GM19043 (cell line): ENCODE results near the gene ITGB2.

ENCODE experiments used
- ATAC-seq: cut with Tn5 transposase; IDR thresholded peaks from one replicate; pipeline ENCODE4 v1.9.1; 2021; ENCODE audit warnings: low read depth; ENCODE audit not compliant: unreplicated experiment

The ITGB2 gene

DNA sequence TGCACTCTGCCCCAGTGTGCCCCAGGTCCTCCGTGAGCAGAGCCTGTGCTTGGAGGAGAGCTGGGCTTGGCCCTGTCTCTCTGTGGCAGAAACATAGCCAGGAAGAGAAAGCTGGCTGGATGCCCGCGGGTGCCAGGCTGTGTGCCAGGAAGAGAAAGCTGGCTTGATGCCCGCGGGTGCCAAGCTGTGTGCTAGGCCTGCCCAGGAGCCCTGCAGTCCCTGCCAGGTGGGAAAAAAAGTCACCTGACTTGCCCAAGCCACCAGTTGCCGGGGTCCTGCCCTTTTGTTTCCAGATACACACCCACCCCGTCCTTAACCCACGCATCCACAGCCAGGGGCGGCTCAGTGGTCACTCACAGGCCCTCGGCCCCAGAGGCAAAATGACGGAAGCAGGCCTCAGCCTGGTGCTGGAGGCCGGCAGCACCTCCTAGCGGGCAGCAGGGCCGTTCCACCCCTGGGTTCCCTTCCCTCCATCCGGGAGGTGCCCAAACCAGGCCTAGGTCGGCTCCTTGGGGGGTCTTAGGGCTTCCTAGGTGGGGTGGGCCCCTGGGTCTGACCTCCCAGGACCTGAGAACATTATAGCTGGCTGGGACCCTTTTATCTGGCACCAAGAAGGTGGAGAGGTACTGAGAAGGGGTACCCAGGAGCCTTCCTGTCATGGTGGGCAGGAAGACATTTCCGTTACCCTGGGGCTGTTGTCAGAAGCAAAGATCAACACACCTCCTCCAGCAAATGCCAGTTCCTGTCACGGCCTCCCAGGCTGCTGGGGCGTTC is 9.1 kb downstream of the ITGB2 start:
- ATAC-seq = no peak

DNA sequence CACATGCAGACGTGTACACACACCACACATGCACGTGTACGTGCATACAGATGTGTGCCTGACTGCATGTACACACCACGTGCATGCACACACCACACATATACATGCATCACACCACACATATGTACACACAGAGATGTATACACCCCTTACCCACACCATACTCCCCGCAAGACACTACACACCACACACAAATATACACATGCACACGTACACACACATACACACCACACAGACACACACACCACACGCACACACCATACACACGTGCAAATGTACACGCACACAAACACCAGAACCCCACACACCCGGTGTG is 9.7 kb downstream of the ITGB2 start:
- ATAC-seq = no peak

DNA sequence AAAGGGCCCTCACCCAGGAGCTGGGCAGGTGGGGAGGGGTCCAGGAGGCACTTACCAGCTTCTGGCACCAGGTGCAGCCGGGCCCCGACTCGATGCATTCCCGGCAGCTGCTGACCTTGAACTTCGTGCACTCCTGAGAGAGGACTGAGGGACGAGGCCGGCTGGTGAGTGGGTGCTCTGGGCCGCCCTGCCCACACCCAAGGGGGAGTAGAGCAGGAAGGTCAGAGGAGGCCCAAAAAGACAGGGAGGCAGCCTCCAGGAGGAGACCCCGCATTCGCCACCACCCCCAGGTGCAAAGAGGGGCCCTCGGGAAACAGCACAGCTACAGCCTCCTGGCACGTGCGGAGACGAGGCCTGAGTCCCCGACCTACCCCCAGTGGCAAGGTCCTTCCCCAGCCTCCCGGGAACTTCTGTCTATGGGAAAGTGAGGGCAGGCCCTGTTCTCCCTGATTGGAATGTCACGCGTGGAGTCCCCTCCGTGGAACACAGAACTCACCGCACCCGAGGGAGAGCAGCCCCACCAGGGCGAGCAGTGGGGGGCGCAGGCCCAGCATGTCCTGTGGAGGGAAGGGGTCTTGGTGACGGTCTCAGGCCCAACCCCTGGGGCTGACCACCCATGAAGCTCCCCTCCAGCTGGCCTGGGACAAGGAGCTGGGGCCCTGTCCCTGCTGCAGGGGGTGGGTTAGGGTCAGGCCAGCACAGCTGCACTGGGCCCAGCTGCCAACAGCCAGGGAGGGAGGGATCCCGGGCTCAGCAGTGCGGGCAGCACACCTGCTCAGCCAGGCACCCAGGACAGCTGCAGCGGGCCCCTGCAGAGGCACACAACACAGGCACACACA is 10.3 kb downstream of the ITGB2 start:
- no peak for ATAC-seq

DNA sequence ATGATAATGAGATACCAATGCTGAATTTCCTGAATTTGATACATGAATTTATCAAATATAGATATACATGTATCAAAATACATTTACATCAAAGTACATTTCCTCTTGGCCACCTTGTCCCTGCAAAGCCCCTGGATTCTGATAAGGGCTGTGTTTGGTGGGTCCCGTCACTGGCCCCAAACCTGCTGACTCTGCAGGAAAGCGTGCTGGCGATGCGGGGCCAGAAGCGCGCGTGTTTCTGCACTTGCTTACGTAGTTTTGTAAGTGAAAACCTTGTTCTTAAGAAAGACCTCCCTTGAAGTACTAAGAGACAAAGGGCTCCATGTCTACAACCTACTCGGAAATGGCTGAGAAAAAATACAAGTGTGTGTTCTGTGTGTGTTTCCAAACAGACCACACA is 11.0 kb downstream of the ITGB2 start:
- no peak for ATAC-seq

DNA sequence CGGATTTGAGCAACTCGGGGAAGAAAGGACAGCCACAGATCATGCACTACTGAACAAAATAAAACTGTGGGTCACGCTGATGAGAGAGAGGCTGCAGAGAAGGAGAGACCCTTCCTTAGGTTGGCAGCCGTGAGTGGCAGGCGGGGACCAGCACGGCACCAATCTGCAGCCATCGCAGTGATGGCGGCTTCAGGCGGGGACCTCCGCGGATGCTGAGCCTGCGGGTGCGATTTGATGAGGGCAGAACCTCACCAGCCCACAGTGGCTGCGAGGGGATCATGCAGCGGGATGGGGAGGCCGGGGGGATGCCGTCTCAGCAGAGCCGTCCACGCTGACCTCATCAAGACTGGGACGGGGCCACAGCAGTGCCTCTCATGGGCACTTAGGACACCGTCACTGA is 11.8 kb downstream of the ITGB2 start:
- no peak for ATAC-seq

DNA sequence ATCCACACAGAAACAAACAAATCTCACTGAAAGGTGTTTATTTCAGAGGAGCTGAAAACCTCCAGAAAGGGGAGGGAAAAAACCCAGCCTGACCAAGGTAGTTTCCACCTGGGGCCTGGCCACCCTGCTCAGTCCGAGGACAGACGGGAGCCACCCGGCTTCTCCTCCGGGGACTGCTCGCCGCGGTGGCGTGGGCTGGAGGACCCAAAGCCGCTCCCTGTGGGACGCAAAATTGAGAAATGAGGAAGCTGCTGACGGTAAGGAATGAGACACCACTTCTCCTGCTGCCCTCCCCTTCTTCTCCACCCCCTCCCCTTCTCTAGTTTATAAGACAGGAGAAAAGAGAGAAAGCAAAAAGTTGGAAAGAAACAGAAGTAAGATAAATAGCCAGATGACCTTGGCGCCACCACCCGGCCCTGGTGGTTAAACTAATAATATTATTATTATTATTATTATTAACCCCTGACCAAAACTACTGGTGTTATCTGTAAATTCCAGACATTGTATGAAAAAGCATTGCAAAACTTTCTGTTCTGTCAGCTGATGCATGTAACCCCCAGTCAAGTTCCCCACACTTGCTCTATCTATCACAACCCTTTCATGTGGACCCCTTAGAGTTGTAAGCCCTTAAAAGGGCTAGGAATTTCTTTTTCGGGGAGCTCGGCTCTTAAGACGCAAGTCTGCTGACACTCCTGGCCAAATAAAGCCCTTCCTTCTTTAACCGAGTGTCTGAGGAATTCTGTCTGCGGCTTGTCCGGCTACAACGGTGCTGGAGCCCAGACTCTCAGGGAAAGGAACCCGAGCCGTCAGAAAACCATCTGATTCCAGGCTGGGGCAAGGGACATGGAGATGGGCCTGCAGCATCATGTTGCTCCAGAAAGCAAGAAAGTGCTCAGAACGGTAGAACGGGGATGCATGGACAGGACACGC is 12.5 kb downstream of the ITGB2 start:
- ATAC-seq = no peak

DNA sequence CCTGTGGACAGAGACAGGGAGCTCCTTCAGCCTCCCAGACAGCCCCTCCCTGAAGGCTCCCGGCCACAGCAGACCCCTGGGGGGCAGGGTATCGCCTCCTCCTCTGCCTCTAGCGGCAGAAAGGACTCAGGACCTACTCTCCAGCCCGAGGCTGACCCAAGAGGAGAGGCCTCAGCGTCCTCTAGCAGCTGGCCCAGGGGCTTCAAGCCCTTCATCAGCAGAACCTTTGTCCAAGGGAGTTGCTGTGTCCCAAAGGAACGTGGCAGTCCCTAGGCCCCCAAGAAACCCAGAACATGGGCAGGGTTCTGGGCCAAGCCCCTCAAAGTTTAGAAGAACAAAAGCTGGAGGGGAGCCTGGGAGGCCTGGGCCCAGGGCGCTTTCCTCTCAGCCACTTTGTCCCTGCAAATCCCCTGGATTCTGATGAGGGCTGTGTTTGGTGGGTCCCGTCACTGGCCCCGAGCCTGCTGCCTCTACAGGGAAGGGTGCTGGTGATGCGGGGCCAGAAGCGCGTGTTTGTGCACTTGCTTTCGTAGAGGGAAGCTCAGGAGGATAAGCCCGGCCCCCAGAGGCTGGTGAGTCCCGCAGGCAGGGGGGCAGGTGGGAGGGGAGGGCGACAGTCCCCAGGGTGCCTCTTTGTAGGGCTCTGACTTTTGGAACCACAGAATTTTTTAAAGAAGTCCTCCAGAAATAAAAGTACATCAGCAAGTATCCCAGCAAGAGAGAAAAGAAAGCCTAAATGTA is 13.3 kb downstream of the ITGB2 start:
- ATAC-seq = no peak

DNA sequence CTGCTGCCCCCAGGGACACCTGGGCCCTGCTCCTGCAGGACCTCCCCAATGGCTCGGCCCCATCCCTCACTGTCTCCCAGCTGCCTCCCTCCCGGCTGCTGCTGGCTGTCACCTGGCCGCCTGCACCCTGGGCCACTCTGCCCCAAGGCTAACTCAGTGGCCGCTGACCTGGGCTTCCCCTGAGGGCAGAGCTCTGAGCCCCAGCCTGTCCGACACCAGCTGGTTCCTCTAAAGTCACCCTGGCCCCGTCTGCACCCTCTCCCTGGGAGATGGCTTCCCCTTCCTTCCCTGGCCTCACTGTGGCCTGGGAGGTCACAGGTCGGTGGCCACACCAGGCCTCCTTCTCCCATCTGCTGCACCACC is 15.0 kb downstream of the ITGB2 start:
- ATAC-seq = no peak

DNA sequence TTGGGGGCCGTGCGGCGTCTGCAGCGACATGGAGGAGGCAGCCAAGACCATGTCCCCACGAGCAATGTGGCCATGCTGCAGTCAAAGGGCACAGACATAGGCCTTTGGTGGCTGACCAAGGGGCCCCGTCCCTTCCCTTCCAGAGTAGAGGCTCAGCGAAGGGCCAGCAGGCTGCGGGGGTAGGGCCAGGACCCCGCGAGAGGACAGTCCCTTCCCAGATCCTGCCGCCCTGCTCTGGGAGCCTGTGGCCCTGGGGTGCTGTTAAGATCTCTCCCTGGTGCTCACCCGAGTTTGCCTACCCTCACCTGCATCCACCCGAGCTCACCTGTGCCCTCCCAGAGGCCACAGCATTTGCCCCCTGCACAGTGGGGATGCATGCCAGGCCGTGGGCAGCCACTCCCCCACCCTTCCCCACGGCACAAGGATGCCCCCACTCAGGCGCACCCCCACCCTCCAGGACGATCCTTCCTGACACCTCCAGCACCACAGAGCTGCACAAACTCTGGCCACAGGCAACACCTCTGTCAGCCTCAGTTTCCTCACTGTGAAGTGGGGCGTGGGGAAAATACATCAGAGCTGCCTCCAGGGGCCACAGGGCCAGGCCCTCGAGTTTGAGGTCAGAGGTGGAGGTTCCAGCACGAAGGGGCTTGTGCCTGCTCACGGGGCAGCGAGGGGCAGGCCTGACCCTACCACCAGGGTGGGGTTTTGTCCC is 15.5 kb downstream of the ITGB2 start:
- no peak for ATAC-seq

DNA sequence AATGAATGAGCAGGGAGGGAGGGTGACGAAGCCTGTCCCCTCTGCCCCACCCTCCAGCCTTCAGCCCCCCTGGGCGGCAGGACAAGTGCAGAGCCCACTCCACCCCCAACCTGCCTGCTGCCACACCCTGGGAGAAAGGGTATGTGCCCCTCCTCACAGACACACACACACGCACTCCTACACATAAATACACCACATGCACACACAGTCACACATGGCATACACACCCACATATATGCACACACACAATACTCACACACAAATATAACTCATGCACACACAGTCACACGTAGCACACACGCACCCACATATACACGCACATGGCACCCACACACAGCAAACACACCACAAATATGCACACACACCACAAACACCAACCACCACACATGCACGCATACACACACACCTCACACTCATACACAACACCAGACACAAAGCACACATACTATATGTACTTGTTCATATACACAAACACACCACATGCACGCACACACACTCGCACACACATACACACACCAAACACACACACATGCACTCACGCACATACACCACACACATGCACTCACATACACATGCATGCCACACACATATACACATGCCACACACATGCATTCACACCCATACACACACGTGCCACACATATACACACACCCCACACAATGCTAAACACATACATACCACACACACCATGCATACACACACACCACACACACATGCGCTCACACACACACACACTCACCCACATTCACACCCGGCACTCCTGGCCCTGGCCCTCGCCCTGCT is 16.4 kb downstream of the ITGB2 start:
- no peak for ATAC-seq

DNA sequence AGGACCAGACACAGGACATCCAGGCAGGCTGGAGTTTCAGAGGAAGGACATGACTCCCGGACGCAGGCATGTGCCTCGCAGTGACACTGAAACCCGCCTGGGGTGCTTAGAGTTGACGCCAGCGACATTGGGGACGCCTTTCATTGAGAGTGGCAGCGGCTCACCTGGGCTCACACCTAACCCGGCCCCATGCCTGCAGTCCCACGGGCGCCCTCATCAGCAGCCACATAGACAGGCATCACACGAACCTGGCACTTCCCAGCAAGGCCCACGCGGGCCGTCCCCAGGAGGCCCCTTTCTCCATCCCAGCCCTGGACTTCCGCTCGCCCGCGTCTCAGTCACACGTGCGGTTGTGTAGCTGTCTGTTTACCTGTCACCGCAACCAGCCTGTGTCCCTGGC is 17.0 kb downstream of the ITGB2 start:
- no peak for ATAC-seq

DNA sequence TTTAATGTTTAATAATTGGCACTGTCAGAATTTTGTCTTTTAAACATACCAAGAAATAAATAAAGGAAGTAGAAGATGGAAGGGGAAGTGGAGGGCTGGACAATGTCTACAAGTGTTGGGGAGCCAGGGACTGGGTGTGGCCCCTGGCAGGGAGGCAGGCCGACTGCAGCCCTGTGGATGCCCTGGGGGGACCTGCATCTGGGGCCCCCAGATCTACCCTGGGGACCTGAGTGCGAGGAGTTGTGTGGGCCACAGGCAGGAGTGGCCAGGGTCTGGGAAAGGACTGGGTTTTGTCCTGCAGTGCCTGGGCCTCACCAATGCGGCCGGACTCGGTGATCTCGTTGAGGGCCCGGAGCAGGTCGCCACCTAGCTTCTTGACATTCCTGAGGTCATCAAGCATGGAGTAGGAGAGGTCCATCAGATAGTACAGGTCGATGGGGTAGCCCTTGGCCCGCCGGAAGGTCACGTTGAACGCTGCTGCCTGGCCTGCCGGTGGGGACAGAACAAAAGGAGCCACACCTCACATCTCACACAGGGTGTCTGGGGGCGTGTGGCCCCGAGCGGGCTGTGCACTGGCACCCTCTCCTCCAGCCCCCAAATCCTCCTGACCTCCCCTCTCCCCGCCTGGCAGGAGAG is 17.5 kb downstream of the ITGB2 start:
- no peak for ATAC-seq

DNA sequence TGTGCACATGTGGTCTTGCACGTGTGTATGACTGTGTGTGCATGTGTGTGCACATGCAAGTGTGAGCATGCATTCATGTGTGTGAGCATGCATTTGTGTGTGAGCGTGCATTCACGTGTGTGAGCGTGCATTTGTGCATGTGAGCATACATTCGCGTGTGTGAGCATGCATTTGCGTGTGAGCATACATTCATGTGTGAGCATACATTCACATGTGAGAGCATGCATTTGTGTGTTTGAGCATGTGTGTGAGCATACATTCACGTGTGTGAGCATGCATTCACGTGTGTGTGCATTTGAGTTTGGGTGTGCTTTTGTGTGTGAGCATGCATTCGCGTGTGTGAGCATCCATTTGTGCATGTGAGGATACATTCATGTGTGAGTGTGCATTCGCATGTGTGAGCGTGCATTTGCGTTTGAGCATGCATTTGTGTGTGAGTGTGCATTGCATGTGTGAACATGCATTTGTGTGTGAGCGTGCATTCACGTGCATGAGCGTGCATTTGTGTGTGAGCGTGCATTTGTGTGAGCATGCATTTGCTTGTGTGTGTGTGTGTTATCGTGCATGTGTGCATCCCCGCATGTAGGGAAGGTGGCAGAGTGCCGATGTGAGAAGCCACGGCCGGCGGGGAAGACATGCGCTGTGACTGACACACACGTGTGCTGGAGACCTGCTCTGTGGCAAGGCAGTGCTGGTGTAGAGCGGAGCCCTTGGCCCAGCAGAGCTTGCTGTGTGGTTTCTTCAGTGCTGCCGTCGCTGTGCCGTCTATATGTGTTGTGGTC is 18.2 kb downstream of the ITGB2 start:
- no peak for ATAC-seq

DNA sequence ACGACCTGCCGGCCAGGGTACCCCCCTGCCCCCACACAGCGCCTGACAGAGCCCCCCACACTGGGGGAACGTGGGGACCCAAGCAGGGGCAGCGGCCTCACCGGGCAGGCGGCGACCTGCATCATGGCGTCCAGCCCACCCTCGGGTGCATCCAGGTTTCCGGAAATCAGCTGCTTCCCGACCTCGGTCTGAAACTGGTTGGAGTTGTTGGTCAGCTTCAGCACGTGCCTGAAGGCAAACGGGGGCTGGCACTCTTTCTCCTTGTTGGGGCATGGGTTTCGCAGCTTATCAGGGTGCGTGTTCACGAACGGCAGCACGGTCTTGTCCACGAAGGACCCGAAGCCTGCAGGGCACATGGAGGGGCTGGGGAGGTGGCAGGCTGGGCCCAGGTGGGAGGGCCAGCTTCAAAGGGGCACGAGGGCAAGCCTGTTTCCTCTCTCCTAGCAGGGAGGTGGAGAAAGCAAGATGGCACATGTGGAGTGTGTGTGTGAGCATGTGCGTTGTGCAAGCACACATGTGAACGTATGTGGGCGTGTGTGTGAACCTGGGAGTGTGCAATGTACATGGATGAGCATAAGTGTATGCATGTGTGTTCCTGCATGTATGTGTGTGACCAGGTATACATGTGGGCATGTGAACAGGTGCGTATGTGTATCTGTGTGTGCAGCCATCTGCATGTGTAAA is 19.2 kb downstream of the ITGB2 start:
- no peak for ATAC-seq

DNA sequence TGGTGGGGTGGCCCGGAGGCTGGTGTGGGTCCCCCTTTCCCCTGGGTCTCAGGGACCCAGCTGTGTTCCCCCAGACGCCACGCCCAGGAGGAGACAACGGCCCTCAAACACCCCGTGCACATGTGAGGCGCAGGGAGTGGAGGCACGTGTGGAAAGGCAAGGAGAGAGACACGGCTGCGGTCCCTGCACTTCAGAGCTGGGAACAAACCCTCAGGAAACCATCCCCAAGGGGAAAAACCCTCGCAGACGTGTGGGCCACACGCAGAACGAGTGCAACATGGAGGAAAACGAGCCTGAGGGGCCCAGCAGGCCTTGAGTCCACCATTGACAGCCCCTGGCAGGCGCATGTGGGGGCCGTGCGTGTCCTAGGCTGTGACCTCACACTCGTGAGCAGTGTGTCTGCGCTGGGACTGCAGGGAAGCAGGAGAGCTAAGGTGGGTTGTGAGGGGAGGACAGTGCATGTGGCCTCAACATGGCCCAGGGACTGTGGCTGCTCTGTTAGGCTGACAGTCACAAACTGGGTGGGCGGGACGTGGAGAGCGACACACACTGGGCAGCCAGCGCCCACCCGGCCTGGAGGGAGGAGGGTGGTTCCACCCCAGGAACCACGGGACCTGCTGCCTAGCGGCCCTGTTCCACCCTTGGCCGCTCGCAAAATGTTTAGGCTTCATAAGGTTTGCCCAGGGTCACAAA is 20.0 kb downstream of the ITGB2 start:
- no peak for ATAC-seq

DNA sequence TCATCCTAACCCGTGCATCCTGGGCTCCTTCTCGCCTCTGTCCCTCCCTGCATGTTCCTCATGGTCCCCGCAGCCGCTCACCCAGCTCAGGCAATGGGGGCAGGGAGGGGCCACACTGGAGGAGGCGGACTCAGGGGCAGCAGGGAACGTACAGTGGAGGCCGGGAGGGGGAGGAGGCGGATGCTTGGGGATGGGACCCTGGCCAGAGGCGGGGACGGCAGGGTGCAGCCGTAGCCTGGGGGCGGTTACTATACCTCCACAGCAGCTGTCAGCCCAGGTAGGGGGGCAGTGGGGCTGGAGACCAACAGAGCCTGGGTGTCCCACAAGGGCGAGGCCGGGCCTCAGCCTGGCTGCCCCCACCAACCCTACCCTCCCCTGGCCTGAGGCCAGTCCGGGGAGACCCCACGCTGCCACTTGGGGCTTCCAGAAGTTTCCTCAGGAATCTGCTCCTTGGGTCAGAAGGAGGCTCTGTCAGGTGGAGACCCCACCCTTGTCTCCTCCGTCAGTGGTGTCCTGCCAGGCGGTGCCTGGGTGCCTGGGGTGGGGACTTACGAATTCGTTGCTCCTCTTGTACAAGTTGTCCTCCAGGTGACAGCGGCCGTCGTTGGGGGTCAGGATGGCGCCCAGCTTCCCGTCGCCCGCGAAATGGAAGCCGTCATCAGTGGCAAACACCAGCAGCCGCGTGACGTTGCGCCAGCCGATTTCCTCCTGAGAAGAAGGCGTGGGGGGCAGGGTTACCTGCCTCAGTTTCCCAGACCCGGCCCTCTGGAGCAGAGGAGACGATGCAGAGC is 20.7 kb downstream of the ITGB2 start:
- no peak for ATAC-seq
